OCI-LY7 (cell line): ENCODE measurements around the gene MSL3B.

ENCODE experiments used
- BruUV-seq: library from RNA; stranded (reverse); fragments of 400-500 nt; replicated peaks from 2 replicates; lab custom pipeline; 2021; lab: Mats Ljungman, UMichigan
- CTCF ChIA-PET: fragments of 300-600 bp; sonication (Branson Sonifier 250); formaldehyde crosslinking; loops from one replicate; lab custom pipeline; 2022; ENCODE audit warnings: antibody characterized with exemption; ENCODE audit not compliant: unreplicated experiment; lab: Charles Lee
- POLR2A ChIA-PET: fragments of 300-600 bp; sonication (Branson Sonifier 250); formaldehyde crosslinking; loops from one replicate; lab custom pipeline; 2022; ENCODE audit warnings: antibody characterized with exemption; lab: Charles Lee
- DNase-seq: peaks from one replicate; pipeline ENCODE4 v3.0.0-alpha.2; 2015; ENCODE audit warnings: low spot score
- H2AFZ ChIP-seq: fragments of 200-600 bp; sonication (generic), shearing (Covaris generic); 2 replicates; pipeline ENCODE4 v1.6.1; 2014; ENCODE audit warnings: mild to moderate bottlenecking, antibody characterized with exemption, low read length, moderate library complexity
- H3K27ac ChIP-seq: fragments of 200-600 bp; sonication (generic); 2 replicates; pipeline ENCODE4 v1.5.1; 2014; ENCODE audit warnings: mixed run types, low read depth, mild to moderate bottlenecking, moderate library complexity, low read length, inconsistent platforms; ENCODE audit not compliant: poor library complexity, severe bottlenecking
- H3K36me3 ChIP-seq: fragments of 200-600 bp; sonication (generic); 2 replicates; pipeline ENCODE4 v1.6.1; 2014; ENCODE audit warnings: mild to moderate bottlenecking, antibody characterized with exemption, low read length, moderate library complexity, mixed read lengths; ENCODE audit not compliant: insufficient read depth
- H3K4me1 ChIP-seq: fragments of 200-600 bp; sonication (generic); 2 replicates; pipeline ENCODE4 v1.5.1; 2014; ENCODE audit warnings: mild to moderate bottlenecking, low read length; ENCODE audit not compliant: insufficient read depth, poor library complexity, severe bottlenecking
- H3K4me2 ChIP-seq: fragments of 200-600 bp; sonication (generic); 2 replicates; pipeline ENCODE4 v1.6.1; 2014; ENCODE audit warnings: mild to moderate bottlenecking, low read length
- H3K4me3 ChIP-seq: fragments of 200-600 bp; sonication (generic); 2 replicates; pipeline ENCODE4 v1.5.1; 2014; ENCODE audit warnings: mild to moderate bottlenecking, low read depth, low read length; ENCODE audit not compliant: poor library complexity, severe bottlenecking
- H3K79me2 ChIP-seq: fragments of 200-600 bp; sonication (generic); 2 replicates; pipeline ENCODE4 v1.6.1; 2016; ENCODE audit warnings: low read depth, mild to moderate bottlenecking, low read length, moderate library complexity, mixed read lengths; ENCODE audit not compliant: insufficient read depth
- H3K9me2 ChIP-seq: fragments of 200-600 bp; sonication (generic); 2 replicates; pipeline ENCODE4 v1.6.1; 2016; ENCODE audit warnings: mild to moderate bottlenecking, low read length, mixed read lengths; ENCODE audit not compliant: insufficient read depth
- H3K9me3 ChIP-seq: fragments of 200-600 bp; sonication (generic); 2 replicates; pipeline ENCODE4 v1.6.1; 2014; ENCODE audit warnings: mild to moderate bottlenecking, mixed run types, low read length, mixed read lengths
- H4K20me1 ChIP-seq: fragments of 200-600 bp; sonication (generic); 2 replicates; pipeline ENCODE4 v1.6.1; 2014; ENCODE audit warnings: mild to moderate bottlenecking, antibody characterized with exemption, low read length, moderate library complexity, mixed read lengths; ENCODE audit not compliant: insufficient read depth
- EZH2phosphoT487 ChIP-seq: fragments of 200-600 bp; sonication (generic); IDR thresholded peaks from 2 replicates; pipeline ENCODE4 v1.6.1; 2018; ENCODE audit warnings: low read depth, borderline replicate concordance, mild to moderate bottlenecking, mixed run types, antibody characterized with exemption, low read length, moderate library complexity, mixed read lengths
- intact Hi-C: fragments of 100-400 bp; cut with micrococcal nuclease; formaldehyde crosslinking; loops from one replicate; pipeline ENCODE4 v1.10.0; 2022; ENCODE audit not compliant: unreplicated experiment
- TF ChIP-seq, protein P1 (sequence below): fragments of 200-600 bp; sonication (generic); conservative IDR thresholded peaks from 2 replicates; pipeline ENCODE4 v1.5.1; 2014; ENCODE audit warnings: mild to moderate bottlenecking, antibody characterized with exemption, low read length, moderate library complexity, mixed read lengths

The MSL3B gene

DNA sequence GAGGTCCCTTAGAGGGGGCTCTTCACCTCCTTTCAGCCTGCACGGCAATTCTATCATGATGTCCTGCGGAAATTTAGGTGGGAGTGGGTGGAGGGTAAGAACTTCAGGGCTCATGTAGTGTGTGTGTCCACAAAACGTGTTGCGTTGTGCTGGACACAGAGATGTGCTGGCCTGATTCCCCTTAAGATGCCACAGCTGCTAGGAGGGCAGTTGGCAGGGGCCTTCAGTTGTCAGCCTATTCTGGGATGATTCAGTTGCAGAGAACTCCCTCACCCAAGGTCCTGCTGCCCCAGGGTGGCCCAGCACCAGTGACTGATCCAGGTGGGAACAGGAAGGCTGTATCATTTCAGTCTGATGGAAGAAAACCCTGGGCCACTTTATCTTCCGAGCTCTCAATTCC is 12.8 kb downstream of the MSL3B start:
- H3K4me1 ChIP-seq: peaks cover 25% of the 10 kb centered on the region
- ChIA-PET CTCF (no interaction called here), POLR2A (interaction anchor here (1.1 kb wide), 1 partner anchor 10 kb away, joined by 5 read pairs; no protein-coding TSS in a partner anchor)
- H2AFZ ChIP-seq: no peak overlapping the region; the same call in 1 of the 2 replicates
- peak overlapping the region; percentile 69 for H3K4me2 ChIP-seq
- intact Hi-C loops: loop anchor here (5.0 kb wide), 1 partner anchor 642 kb away; the partner anchor contains the start of gene ARL4C
- no TSS peak for BruUV-seq
- peaks cover 40% of the 10 kb centered on the region for H3K79me2 ChIP-seq
- H3K27ac ChIP-seq: peak overlapping the region; percentile 77
- TF ChIP-seq, protein P1, sequence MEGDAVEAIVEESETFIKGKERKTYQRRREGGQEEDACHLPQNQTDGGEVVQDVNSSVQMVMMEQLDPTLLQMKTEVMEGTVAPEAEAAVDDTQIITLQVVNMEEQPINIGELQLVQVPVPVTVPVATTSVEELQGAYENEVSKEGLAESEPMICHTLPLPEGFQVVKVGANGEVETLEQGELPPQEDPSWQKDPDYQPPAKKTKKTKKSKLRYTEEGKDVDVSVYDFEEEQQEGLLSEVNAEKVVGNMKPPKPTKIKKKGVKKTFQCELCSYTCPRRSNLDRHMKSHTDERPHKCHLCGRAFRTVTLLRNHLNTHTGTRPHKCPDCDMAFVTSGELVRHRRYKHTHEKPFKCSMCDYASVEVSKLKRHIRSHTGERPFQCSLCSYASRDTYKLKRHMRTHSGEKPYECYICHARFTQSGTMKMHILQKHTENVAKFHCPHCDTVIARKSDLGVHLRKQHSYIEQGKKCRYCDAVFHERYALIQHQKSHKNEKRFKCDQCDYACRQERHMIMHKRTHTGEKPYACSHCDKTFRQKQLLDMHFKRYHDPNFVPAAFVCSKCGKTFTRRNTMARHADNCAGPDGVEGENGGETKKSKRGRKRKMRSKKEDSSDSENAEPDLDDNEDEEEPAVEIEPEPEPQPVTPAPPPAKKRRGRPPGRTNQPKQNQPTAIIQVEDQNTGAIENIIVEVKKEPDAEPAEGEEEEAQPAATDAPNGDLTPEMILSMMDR: no peak
- no peak for TF ChIP-seq EZH2phosphoT487
- H3K9me3 ChIP-seq: peaks cover 8% of the 10 kb centered on the region; the same call in 1 of the 2 replicates
- DNase-seq: no peak
- H3K4me3 ChIP-seq: peak overlapping the region; percentile 97
- H4K20me1 ChIP-seq: peaks cover 28% of the 10 kb centered on the region
- no peaks in the 10 kb centered on the region for H3K9me2 ChIP-seq
- H3K36me3 ChIP-seq: peaks cover 39% of the 10 kb centered on the region

DNA sequence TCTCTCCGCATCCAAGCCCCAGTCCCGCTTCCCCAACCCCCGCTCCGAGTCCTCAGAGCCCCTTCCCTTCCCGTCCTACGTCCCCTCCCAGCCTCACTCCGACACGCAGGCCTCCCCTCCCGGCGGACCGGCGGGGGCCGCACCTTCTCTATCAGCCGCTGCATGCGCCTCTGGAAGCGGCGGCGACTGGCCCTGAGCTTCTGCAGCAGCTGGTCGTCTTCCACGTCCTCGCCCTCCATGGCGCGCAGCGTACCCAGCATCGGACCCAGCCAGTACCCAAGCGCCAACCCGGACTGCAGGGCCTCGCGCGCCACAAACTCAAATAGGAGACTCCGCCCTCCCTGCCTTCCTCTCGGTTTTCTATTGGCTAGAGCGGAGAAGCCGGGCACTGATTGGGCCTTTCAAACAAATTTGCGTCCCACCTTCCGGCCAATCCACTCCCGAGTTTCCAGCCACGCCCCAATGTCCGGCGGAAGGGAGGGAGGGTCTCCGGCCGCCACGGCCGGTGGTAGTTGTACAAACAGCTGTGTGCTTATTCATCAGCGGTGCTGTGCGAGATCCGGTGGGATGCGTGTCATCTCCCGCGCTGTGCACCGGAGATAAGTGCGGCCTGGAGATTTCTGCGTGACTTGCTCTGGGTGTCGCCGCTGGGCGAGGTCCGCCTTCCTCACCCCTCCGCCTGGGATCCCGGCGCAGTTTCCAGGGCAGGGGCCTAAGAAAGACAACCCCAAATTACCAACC is 13.8 kb downstream of the MSL3B start, which contains the start of gene HJURP:
TSS of gene HJURP (minus strand) at position 295 of the 741 bp plus-strand sequence. CDS start at position 260, 35 bp downstream.
- Histone ChIP-seq H4K20me1 (peaks cover 33% of the 10 kb centered on the region), H3K27ac (peak within 1 kb of the TSS; percentile 77), H3K4me1 (peaks cover 25% of the 10 kb centered on the region), H3K9me2 (no peaks in the 10 kb centered on the region), H3K4me3 (peak within 1 kb of the TSS; percentile 97), H3K4me2 (peak within 1 kb of the TSS; percentile 76), H3K36me3 (peaks cover 49% of the 10 kb centered on the region), H3K79me2 (peaks cover 48% of the 10 kb centered on the region), H2AFZ (peak within 1 kb of the TSS; percentile 82), H3K9me3 (peaks cover 8% of the 10 kb centered on the region; the same call in 1 of the 2 replicates)
- CTCF ChIA-PET: no interaction called here
- BruUV-seq: no TSS peak
- no peak for TF ChIP-seq EZH2phosphoT487
- TF ChIP-seq, protein P1: no peak
- intact Hi-C loops: no loop called here
- POLR2A ChIA-PET: interaction anchor here (0.5 to 1.0 kb wide), 2 partner anchors 9 to 794 kb away, joined by 3 to 4 read pairs; no protein-coding TSS in a partner anchor
- DNase-seq: peak; percentile 97

DNA sequence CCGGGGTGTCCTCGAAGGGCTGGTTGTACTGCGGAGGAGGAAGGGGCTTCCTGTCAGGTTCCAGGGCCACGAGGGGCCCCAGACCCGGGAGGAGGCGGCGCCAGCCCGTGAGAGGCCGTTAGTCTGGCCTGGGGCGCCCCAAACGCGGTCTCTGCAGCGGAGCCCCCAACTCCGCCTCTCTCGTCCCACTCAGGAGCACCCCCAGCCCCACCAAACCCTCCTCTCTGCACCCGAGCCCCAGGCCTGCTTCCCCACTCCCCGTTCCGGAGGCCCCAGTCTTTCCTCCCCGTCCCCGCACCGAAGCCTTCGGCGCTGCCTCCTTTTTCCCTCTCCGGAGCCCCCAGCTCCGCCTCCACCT is 14.3 kb downstream of the MSL3B start:
- TF ChIP-seq, protein P1: no peak
- no peak for TF ChIP-seq EZH2phosphoT487
- H3K27ac ChIP-seq: peak overlapping the region; percentile 77
- H3K9me2 ChIP-seq: no peaks in the 10 kb centered on the region
- H3K9me3 ChIP-seq: peaks cover 8% of the 10 kb centered on the region; the same call in 1 of the 2 replicates
- peaks cover 48% of the 10 kb centered on the region for H3K79me2 ChIP-seq
- H3K4me1 ChIP-seq: peaks cover 25% of the 10 kb centered on the region
- ChIA-PET POLR2A (no interaction called here), CTCF (no interaction called here)
- peak; percentile 31 for DNase-seq
- H4K20me1 ChIP-seq: peaks cover 33% of the 10 kb centered on the region
- no TSS peak for BruUV-seq
- H3K4me2 ChIP-seq: peak overlapping the region; percentile 76
- peaks cover 54% of the 10 kb centered on the region for H3K36me3 ChIP-seq
- H2AFZ ChIP-seq: peak overlapping the region; percentile 60; the same call in 1 of the 2 replicates
- peak overlapping the region; percentile 97 for H3K4me3 ChIP-seq
- intact Hi-C loops: no loop called here
